Neural cell (in vitro differentiated cells): Measurements from ENCODE around the gene PCCA. TPM values are rescaled to one million over a fixed set of nuclear protein-coding genes. Genes with fewer than 3 reads are reported as not detected.

ENCODE experiments used
- H2AFZ ChIP-seq: fragments of 200-600, 300-800 bp; sonication (generic), shearing (Covaris generic); 2 replicates; pipeline ENCODE4 v1.6.0; 2014; ENCODE audit warnings: low read depth, mild to moderate bottlenecking, antibody characterized with exemption, low read length, moderate library complexity
- H3F3A ChIP-seq: fragments of 200-600 bp; shearing (Covaris generic); 2 replicates; pipeline ENCODE4 v1.6.1; 2016; ENCODE audit warnings: mild to moderate bottlenecking, moderate library complexity, mixed read lengths, antibody characterized with exemption, low read length; ENCODE audit not compliant: insufficient read depth, poor library complexity, severe bottlenecking
- H3K27ac ChIP-seq: fragments of 200-600, 300-800 bp; sonication (generic), shearing (Covaris generic); 2 replicates; pipeline ENCODE4 v1.5.1; 2014; ENCODE audit warnings: mild to moderate bottlenecking, low read length, moderate library complexity
- H3K27me3 ChIP-seq: fragments of 300-800, 200-600 bp; sonication (generic), shearing (Covaris generic); 2 replicates; pipeline ENCODE4 v1.6.0; 2014; ENCODE audit warnings: mild to moderate bottlenecking, low read depth, low read length, moderate library complexity; ENCODE audit not compliant: insufficient read depth
- H3K36me3 ChIP-seq: fragments of 300-800, 200-600 bp; sonication (generic), shearing (Covaris generic); 2 replicates; pipeline ENCODE4 v1.5.1; 2014; ENCODE audit warnings: mild to moderate bottlenecking, antibody characterized with exemption, low read length, moderate library complexity; ENCODE audit not compliant: insufficient read depth
- H3K4me2 ChIP-seq: fragments of 300-800, 200-600 bp; sonication (generic), shearing (Covaris generic); 2 replicates; pipeline ENCODE4 v1.6.0; 2014; ENCODE audit warnings: mild to moderate bottlenecking, low read length
- H3K4me3 ChIP-seq: fragments of 300-800, 200-600 bp; sonication (generic), shearing (Covaris generic); 2 replicates; pipeline ENCODE4 v1.5.1; 2014; ENCODE audit warnings: mild to moderate bottlenecking, low read length, moderate library complexity
- H3K79me2 ChIP-seq: fragments of 200-600 bp; shearing (Covaris generic); replicated peaks from 2 replicates; pipeline ENCODE4 v1.6.0; 2014; ENCODE audit warnings: mild to moderate bottlenecking, low read length, moderate library complexity; ENCODE audit not compliant: insufficient read depth
- H3K9ac ChIP-seq: fragments of 300-800, 200-600 bp; sonication (generic), shearing (Covaris generic); 2 replicates; pipeline ENCODE4 v1.6.1; 2016; ENCODE audit warnings: mild to moderate bottlenecking, low read length, mixed read lengths
- H3K9me2 ChIP-seq: fragments of 200-600 bp; shearing (Covaris generic); 2 replicates; pipeline ENCODE4 v1.6.1; 2016; ENCODE audit warnings: mild to moderate bottlenecking, low read length, mixed read lengths; ENCODE audit not compliant: insufficient read depth
- H3K9me3 ChIP-seq: fragments of 200-600, 300-800 bp; sonication (generic), shearing (Covaris generic); 2 replicates; pipeline ENCODE4 v1.6.1; 2016; ENCODE audit warnings: mild to moderate bottlenecking, mixed run types, low read length, moderate library complexity, mixed read lengths
- H4K20me1 ChIP-seq: fragments of 200-600 bp; shearing (Covaris generic); 2 replicates; pipeline ENCODE4 v1.6.1; 2016; ENCODE audit warnings: mild to moderate bottlenecking, mixed run types; ENCODE audit not compliant: insufficient read depth
- EP300 ChIP-seq: fragments of 450-650 bp; conservative IDR thresholded peaks from 2 replicates; pipeline ENCODE4 v1.6.1; 2014; ENCODE audit warnings: antibody characterized with exemption, mild to moderate bottlenecking, moderate library complexity; ENCODE audit not compliant: poor library complexity, severe bottlenecking
- EZH2 ChIP-seq: fragments of 200-600, 300-800 bp; shearing (Covaris generic), sonication (generic); IDR thresholded peaks from 2 replicates; pipeline ENCODE4 v1.6.1; 2014; ENCODE audit warnings: antibody characterized with exemption, low read length, borderline replicate concordance, mild to moderate bottlenecking; ENCODE audit not compliant: insufficient read depth, poor library complexity, severe bottlenecking
- MXI1 ChIP-seq: fragments of 450-650 bp; conservative IDR thresholded peaks from 2 replicates; pipeline ENCODE4 v1.6.1; 2014; ENCODE audit warnings: antibody characterized with exemption, mild to moderate bottlenecking; ENCODE audit not compliant: poor library complexity, severe bottlenecking
- POLR2AphosphoS5 ChIP-seq: IDR thresholded peaks from 2 replicates; pipeline ENCODE4 v1.6.1; 2012
- RAD21 ChIP-seq: fragments of 450-650 bp; conservative IDR thresholded peaks from 2 replicates; pipeline ENCODE4 v1.6.1; 2014; ENCODE audit warnings: antibody characterized with exemption, mild to moderate bottlenecking, moderate library complexity
- SMC3 ChIP-seq: fragments of 450-650 bp; conservative IDR thresholded peaks from 2 replicates; pipeline ENCODE4 v1.6.1; 2014; ENCODE audit warnings: antibody characterized with exemption, mild to moderate bottlenecking, moderate library complexity; ENCODE audit not compliant: poor library complexity
- TAF1 ChIP-seq: IDR thresholded peaks from 2 replicates; pipeline ENCODE4 v1.6.1; 2012; ENCODE audit warnings: low read depth
- polyA plus RNA-seq: library from polyadenylated mRNA; depleted of rRNA; stranded (reverse); fragments of >200 nt; gene quantifications from 2 replicates; pipeline ENCODE4 v1.2.3, GENCODE V29; 2014
- TF ChIP-seq, protein P1 (sequence below): fragments of 450-650 bp; IDR thresholded peaks from 2 replicates; pipeline ENCODE4 v1.5.1; 2014; ENCODE audit warnings: antibody characterized with exemption, mild to moderate bottlenecking, moderate library complexity; ENCODE audit not compliant: poor library complexity, severe bottlenecking
- TF ChIP-seq, protein P2 (sequence below): IDR thresholded peaks from 2 replicates; pipeline ENCODE4 v1.6.1; 2012; ENCODE audit warnings: borderline replicate concordance

Gene PCCA
- polyA plus RNA-seq, 1 donor from 2014 or later: 17.0 TPM

DNA sequence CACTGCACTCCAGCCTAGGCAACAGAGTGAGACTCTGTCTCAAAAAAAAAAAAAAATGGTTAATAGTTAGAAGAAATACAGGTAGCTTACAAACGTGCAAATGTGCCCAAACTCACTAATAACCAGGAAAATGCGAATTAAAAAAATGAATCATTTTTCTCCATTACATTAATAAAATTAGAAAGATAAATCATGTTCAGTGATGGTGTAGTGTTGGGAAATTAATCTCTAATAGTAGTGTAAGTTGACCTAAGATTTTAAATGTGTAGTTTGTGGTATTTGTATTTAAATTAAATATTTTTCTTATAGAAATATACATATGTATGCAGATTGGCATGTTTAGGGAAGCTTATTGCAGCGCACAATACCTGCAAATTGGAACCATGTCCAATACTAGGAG lies 57.6 kb downstream of the PCCA start:
- H3K27me3 ChIP-seq: no peaks in the 10 kb centered on the region
- no peak for TF ChIP-seq MXI1
- TF ChIP-seq EZH2: no peak
- TF ChIP-seq, protein P1, sequence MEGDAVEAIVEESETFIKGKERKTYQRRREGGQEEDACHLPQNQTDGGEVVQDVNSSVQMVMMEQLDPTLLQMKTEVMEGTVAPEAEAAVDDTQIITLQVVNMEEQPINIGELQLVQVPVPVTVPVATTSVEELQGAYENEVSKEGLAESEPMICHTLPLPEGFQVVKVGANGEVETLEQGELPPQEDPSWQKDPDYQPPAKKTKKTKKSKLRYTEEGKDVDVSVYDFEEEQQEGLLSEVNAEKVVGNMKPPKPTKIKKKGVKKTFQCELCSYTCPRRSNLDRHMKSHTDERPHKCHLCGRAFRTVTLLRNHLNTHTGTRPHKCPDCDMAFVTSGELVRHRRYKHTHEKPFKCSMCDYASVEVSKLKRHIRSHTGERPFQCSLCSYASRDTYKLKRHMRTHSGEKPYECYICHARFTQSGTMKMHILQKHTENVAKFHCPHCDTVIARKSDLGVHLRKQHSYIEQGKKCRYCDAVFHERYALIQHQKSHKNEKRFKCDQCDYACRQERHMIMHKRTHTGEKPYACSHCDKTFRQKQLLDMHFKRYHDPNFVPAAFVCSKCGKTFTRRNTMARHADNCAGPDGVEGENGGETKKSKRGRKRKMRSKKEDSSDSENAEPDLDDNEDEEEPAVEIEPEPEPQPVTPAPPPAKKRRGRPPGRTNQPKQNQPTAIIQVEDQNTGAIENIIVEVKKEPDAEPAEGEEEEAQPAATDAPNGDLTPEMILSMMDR: no peak
- no peak for TF ChIP-seq POLR2AphosphoS5
- TF ChIP-seq RAD21: no peak
- no peak for TF ChIP-seq SMC3
- TF ChIP-seq, protein P2, sequence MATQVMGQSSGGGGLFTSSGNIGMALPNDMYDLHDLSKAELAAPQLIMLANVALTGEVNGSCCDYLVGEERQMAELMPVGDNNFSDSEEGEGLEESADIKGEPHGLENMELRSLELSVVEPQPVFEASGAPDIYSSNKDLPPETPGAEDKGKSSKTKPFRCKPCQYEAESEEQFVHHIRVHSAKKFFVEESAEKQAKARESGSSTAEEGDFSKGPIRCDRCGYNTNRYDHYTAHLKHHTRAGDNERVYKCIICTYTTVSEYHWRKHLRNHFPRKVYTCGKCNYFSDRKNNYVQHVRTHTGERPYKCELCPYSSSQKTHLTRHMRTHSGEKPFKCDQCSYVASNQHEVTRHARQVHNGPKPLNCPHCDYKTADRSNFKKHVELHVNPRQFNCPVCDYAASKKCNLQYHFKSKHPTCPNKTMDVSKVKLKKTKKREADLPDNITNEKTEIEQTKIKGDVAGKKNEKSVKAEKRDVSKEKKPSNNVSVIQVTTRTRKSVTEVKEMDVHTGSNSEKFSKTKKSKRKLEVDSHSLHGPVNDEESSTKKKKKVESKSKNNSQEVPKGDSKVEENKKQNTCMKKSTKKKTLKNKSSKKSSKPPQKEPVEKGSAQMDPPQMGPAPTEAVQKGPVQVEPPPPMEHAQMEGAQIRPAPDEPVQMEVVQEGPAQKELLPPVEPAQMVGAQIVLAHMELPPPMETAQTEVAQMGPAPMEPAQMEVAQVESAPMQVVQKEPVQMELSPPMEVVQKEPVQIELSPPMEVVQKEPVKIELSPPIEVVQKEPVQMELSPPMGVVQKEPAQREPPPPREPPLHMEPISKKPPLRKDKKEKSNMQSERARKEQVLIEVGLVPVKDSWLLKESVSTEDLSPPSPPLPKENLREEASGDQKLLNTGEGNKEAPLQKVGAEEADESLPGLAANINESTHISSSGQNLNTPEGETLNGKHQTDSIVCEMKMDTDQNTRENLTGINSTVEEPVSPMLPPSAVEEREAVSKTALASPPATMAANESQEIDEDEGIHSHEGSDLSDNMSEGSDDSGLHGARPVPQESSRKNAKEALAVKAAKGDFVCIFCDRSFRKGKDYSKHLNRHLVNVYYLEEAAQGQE: no peak
- TF ChIP-seq TAF1: no peak
- no peak for TF ChIP-seq EP300
- no peaks in the 10 kb centered on the region for H3K9me2 ChIP-seq
- H3K9me3 ChIP-seq: no peaks in the 10 kb centered on the region
- H3K79me2 ChIP-seq: no peaks in the 10 kb centered on the region
- H2AFZ ChIP-seq: no peak overlapping the region
- H4K20me1 ChIP-seq: no peaks in the 10 kb centered on the region
- no peak overlapping the region for H3K4me2 ChIP-seq
- no peaks in the 10 kb centered on the region for H3K36me3 ChIP-seq
- H3K4me3 ChIP-seq: no peak overlapping the region
- no peak overlapping the region for H3K27ac ChIP-seq
- H3K9ac ChIP-seq: no peak overlapping the region
- no peaks in the 10 kb centered on the region for H3F3A ChIP-seq

DNA sequence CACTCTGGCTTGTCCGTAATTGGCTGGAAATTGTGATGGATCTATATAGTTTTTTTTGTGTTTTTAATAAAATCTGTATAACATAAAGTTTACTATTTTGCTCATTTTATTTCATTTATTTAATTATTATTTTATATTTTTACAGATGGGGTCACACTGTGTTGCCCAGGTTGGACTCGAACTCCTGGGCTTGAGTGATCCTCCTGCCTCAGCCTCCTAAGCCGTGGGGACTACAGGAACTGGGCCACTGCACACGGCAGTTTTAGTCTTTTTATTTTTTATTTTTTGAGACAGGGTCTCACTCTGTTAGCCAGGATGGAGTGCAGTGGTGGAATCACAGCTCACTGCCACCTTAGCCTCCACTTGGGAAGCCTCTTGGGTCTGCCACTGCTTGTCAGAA lies 58.9 kb downstream of the PCCA start:
- Histone ChIP-seq H3K27me3 (no peaks in the 10 kb centered on the region), H3K79me2 (no peaks in the 10 kb centered on the region), H3K9me2 (no peaks in the 10 kb centered on the region), H3K9ac (no peak overlapping the region), H3F3A (no peaks in the 10 kb centered on the region), H4K20me1 (no peaks in the 10 kb centered on the region), H3K36me3 (no peaks in the 10 kb centered on the region), H3K4me2 (no peak overlapping the region), H2AFZ (no peak overlapping the region), H3K9me3 (no peaks in the 10 kb centered on the region), H3K27ac (no peak overlapping the region), H3K4me3 (no peak overlapping the region)
- no peak for TF ChIP-seq MXI1

DNA sequence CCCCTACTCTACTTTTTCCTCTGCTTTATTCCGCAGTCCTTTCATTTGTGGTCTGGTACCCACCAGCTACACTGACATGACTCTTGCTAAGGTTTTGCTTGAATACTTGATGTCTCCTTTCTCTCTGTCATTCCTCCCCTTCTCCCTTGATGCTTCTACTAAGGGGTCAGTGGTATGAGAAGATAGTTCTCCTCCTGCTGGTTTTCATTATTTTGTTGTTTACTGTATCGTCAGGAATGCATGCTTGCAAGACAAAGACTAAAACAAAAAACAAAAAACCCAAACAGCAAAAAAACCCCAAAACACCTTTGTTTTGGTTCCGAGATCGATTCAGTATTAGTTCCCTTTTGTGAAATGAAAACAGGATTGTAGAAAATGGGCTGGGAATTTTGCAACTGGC lies 59.5 kb downstream of the PCCA start:
- Histone ChIP-seq H3K27me3 (no peaks in the 10 kb centered on the region), H3K27ac (no peak overlapping the region), H3K9me2 (no peaks in the 10 kb centered on the region), H3K36me3 (no peaks in the 10 kb centered on the region), H3F3A (no peaks in the 10 kb centered on the region), H2AFZ (no peak overlapping the region), H3K4me2 (no peak overlapping the region), H3K79me2 (no peaks in the 10 kb centered on the region), H3K4me3 (no peak overlapping the region), H3K9me3 (no peaks in the 10 kb centered on the region), H3K9ac (no peak overlapping the region), H4K20me1 (no peaks in the 10 kb centered on the region)
- TF ChIP-seq RAD21 (no peak), SMC3 (no peak), TAF1 (no peak), POLR2AphosphoS5 (no peak), MXI1 (no peak), EZH2 (no peak), EP300 (no peak)
- TF ChIP-seq, protein P1: no peak
- TF ChIP-seq, protein P2: no peak
